Esophagus squamous epithelium (tissue), 5 donors: ENCODE results near the gene NXN. TPM values are rescaled to one million over a fixed set of nuclear protein-coding genes. Genes with fewer than 3 reads are reported as not detected.

Source experiments
- DNase-seq: peaks from one replicate; lab custom pipeline; 2025; lab: John Stamatoyannopoulos, UW
- H3K27ac ChIP-seq, 4 donors: fragments of 200-600 bp; sonication (generic); one replicate each; pipeline ENCODE4 v1.5.1; 2016 to 2019; ENCODE audit warnings: mild to moderate bottlenecking in 1 of 4
- H3K27me3 ChIP-seq, 4 donors: fragments of 200-600 bp; sonication (generic); 1 replicate in 3 of 4; 2 replicates in 1 of 4; pipeline versions ENCODE4 v1.5.1 to v1.6.0; 2017 to 2021; ENCODE audit warnings: antibody characterized with exemption in 1 of 4
- H3K36me3 ChIP-seq, 3 donors: fragments of 200-600 bp; sonication (generic); one replicate each; pipeline ENCODE4 v1.5.1; 2016 to 2019
- H3K4me1 ChIP-seq, 3 donors: fragments of 200-600 bp; sonication (generic); one replicate each; pipeline ENCODE4 v1.5.1; 2017 to 2019
- H3K4me3 ChIP-seq, 4 donors: fragments of 200-600 bp; sonication (generic); 1 replicate in 3 of 4; 2 replicates in 1 of 4; pipeline ENCODE4 v1.5.1; 2016 to 2019; ENCODE audit warnings: mild to moderate bottlenecking in 2 of 4, moderate library complexity in 1 of 4
- H3K9me3 ChIP-seq, 3 donors: fragments of 200-600 bp; sonication (generic); one replicate each; pipeline ENCODE4 v1.5.1; 2016 to 2019
- CTCF ChIP-seq, 6 experiments: fragments of 450-650 bp in 4 of 6; fragments of 200-600 bp in 2 of 6; sonication (generic) in 2 of 6; IDR thresholded peaks; one replicate each; pipeline ENCODE4 v1.5.1; 2016 to 2019; ENCODE audit warnings: antibody characterized with exemption in 6 of 6, mild to moderate bottlenecking in 4 of 6, moderate library complexity in 4 of 6
- POLR2A ChIP-seq, 4 donors: fragments of 450-650 bp; IDR thresholded peaks; one replicate each; pipeline ENCODE4 v1.6.1; 2017; ENCODE audit warnings: antibody characterized with exemption in 4 of 4, mild to moderate bottlenecking in 4 of 4, moderate library complexity in 3 of 4
- WGBS, 2 donors: methylation state at CpG; one replicate each; pipeline ENCODE4 v1.1.5; 2018; 5-methylcytosine and 5-hydroxymethylcytosine counted together
- intact Hi-C: fragments of 100-400 bp; cut with DNase I; formaldehyde crosslinking; loops from one replicate; pipeline ENCODE4 v1.15.0; 2022
- total RNA-seq, 4 donors: library from RNA; depleted of rRNA; stranded (reverse); fragments of >200 nt; gene quantifications; one replicate each; pipeline ENCODE4 v1.1.0, GENCODE V29; 2016
- donor health status: DM: yes; HTN: yes; CAD: no.

NXN gene
- total RNA-seq, 4 donors from 2014 or later = 19.5 to 34.9 (median 28.7) TPM

DNA sequence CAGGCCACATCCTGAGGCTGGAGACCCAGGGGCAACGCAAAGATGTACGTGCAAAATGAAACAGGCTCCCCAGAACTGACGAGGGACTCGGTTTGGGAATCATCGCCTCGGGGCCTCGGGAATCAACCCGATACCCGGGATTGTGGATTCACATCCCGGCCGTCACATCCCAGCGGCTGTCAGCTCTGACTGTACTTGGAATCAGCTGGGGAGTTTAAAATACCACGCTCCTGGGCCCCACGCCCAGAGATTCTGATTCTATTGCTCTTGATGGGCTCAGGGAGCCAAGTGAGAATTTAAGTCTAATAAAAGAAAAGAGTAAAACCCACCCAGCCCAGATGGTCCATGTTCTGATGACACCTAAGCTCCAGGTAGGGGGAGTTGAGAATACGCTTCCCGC is 155.2 kb downstream of the NXN start:
- Histone ChIP-seq H3K27me3 (no peaks in the 10 kb centered on the region), H3K9me3 (no peaks in the 10 kb centered on the region), H3K36me3 (peaks cover 5 to 51% (median 14%) of the 10 kb centered on the region in 3 donors), H3K4me1 (no peaks in the 10 kb centered on the region), H3K27ac (no peak overlapping the region), H3K4me3 (no peak overlapping the region)
- intact Hi-C loops = no loop called here
- DNase-seq = no peak
- WGBS, 2 donors = 82 to 90% methylated on average over 5 to 11 of the region's 16 CpGs
- TF ChIP-seq CTCF (IDR thresholded peaks at IDR 0.05) (no peak), POLR2A (IDR thresholded peaks at IDR 0.05) (no peak)

DNA sequence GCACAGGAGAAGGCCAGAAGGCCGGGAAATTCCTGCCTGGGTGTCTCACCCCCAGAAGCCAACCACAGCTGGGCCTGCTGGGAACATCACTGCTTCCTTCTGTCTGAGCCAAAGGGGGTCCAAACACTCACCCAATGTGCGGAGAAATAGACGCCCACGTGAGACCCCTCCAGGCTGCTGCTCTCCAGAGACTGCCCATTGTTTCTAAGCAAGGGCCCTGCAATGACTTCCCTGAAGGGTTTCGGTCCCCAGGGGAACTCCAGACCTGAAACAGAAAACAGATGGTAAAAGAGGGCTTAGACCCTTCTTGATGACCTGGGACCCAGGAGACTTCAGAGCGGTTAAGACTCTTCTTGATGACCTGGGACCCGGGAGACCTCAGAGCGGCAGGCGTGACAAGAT is 156.1 kb downstream of the NXN start:
- Histone ChIP-seq H3K27ac (no peak overlapping the region), H3K36me3 (peaks cover 7 to 60% (median 14%) of the 10 kb centered on the region in 3 donors), H3K4me3 (no peak overlapping the region), H3K4me1 (no peaks in the 10 kb centered on the region), H3K27me3 (no peaks in the 10 kb centered on the region), H3K9me3 (no peaks in the 10 kb centered on the region)
- WGBS, 2 donors = 86 to 90% methylated on average over 5 to 6 of the region's 9 CpGs
- no peak for DNase-seq
- intact Hi-C loops = no loop called here
- TF ChIP-seq CTCF (IDR thresholded peaks at IDR 0.05) (no peak), POLR2A (IDR thresholded peaks at IDR 0.05) (no peak)

- intact Hi-C loops = no loop called here
- 91% methylated on average over 16 of the region's 19 CpGs; no CpG with 5 or more reads in 1 of the 2 donors for WGBS, 2 donors
- Histone ChIP-seq H3K9me3 (no peaks in the 10 kb centered on the region), H3K4me1 (peaks cover 0 to 1% (median 0%) of the 10 kb centered on the region in 3 donors), H3K27ac (no peak overlapping the region), H3K4me3 (no peak overlapping the region), H3K36me3 (peaks cover 7 to 87% (median 20%) of the 10 kb centered on the region in 3 donors), H3K27me3 (no peaks in the 10 kb centered on the region)
- DNase-seq = no peak
- TF ChIP-seq POLR2A (IDR thresholded peaks at IDR 0.05) (no peak), CTCF (IDR thresholded peaks at IDR 0.05) (no peak)
These were observed 160.3 kb downstream of the NXN start for GRCh38 chr17:819251-819650.

GRCh38 chr17:814371-814770 is 165.2 kb downstream of the NXN start:
- WGBS, 2 donors = 86 to 95% methylated on average over 10 to 18 of the region's 20 CpGs

More at GRCh38 chr17:814371-814770, 165.2 kb downstream of the NXN start:
- Histone ChIP-seq H3K4me1 (peaks cover 0 to 8% (median 0%) of the 10 kb centered on the region in 3 donors), H3K36me3 (peaks cover 2 to 78% (median 7%) of the 10 kb centered on the region in 3 donors), H3K27me3 (no peaks in the 10 kb centered on the region), H3K27ac (peak overlapping the region in 1 of 4 donors; percentile 5), H3K4me3 (no peak overlapping the region), H3K9me3 (no peaks in the 10 kb centered on the region)
- intact Hi-C loops = no loop called here
- TF ChIP-seq CTCF (IDR thresholded peaks at IDR 0.05) (no peak), POLR2A (IDR thresholded peaks at IDR 0.05) (no peak)
- no peak for DNase-seq
